HEK293 (cell line): Measurements from ENCODE around the gene PDIA3.

ENCODE experiments used
- CTCF ChIP-seq: fragments of 450-650 bp; formaldehyde crosslinking; IDR thresholded peaks from 2 replicates; pipeline ENCODE4 v1.5.1; 2016; ENCODE audit warnings: missing biosample characterization, missing genetic modification characterization
- IKZF3 ChIP-seq: fragments of 450-650 bp; IDR thresholded peaks from 2 replicates; pipeline ENCODE4 v1.5.0; 2018; ENCODE audit warnings: missing biosample characterization, mild to moderate bottlenecking, missing genetic modification characterization, moderate library complexity
- KLF16 ChIP-seq: fragments of 450-650 bp; formaldehyde crosslinking; IDR thresholded peaks from 2 replicates; pipeline ENCODE4 v1.5.1; 2017; ENCODE audit warnings: missing biosample characterization, missing genetic modification characterization
- ZNF138 ChIP-seq: fragments of 450-650 bp; formaldehyde crosslinking; IDR thresholded peaks from 2 replicates; pipeline ENCODE4 v1.5.1; 2016; ENCODE audit warnings: missing biosample characterization, missing genetic modification characterization, borderline replicate concordance

- no peak for TF ChIP-seq ZNF138
- no peak for TF ChIP-seq CTCF (tag by site-specific recombination)
- no peak for TF ChIP-seq KLF16 (tag by site-specific recombination)
- no peak for TF ChIP-seq IKZF3 (tag by site-specific recombination)
Measured at GRCh38 chr15:43808435-43808950, 62.3 kb downstream of the PDIA3 start.
